Esophagus muscularis mucosa (tissue), 3 donors: ENCODE results near the gene RNF220.

ENCODE experiments used
- CTCF ChIP-seq, 3 experiments: fragments of 200-600 bp in 2 of 3; fragments of 450-650 bp in 1 of 3; sonication (generic) in 2 of 3; IDR thresholded peaks; one replicate each; pipeline ENCODE4 v1.5.1; 2017 to 2019; ENCODE audit warnings: antibody characterized with exemption in 3 of 3, mild to moderate bottlenecking in 2 of 3, moderate library complexity in 1 of 3
- POLR2AphosphoS5 ChIP-seq, 2 donors: sonication (generic); formaldehyde crosslinking; IDR thresholded peaks; one replicate each; pipeline ENCODE4 v1.6.1; 2017; ENCODE audit warnings: antibody characterized with exemption in 2 of 2

GRCh38 chr1:44659566-44659965 is 254.5 kb downstream of the RNF220 start:
- TF ChIP-seq CTCF (IDR thresholded peaks at IDR 0.05) (no peak), POLR2AphosphoS5 (IDR thresholded peaks at IDR 0.05) (no peak)
